ENCODE measurements around the gene MAML3. TPM values are rescaled to one million over a fixed set of nuclear protein-coding genes. Genes with fewer than 3 reads are reported as not detected.

The MAML3 gene
- total RNA-seq, 2 donors from 2014 or later = 2.6 to 5.8 TPM

DNA sequence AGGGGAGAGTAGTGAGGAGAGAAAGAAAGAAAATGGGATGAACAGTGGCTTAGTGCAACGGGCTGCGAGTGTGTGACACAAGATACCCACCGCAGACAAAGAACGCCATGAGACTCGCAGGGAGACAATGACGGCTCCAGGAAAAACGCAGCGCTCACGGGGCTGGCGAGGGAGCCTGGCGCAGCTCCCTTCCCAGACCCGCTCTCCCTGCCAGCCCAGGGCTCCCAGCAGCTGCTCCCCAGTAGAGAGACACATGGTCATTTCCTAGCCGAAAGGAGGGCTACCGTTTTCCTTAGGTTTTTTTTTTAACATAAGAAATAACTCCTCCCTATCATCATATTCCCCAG lies 149.5 kb downstream of the MAML3 start:
- Histone ChIP-seq H3K27ac (peak overlapping the region in 1 of 2 donors; percentile 52), H3K4me1 (peaks cover 0 to 13% of the 10 kb centered on the region in 2 donors), H3K27me3 (no peaks in the 10 kb centered on the region), H3K36me3 (no peaks in the 10 kb centered on the region), H3K4me3 (peak overlapping the region; percentile 25 to 42), H3K9me3 (no peaks in the 10 kb centered on the region)
- TF ChIP-seq, protein P1, sequence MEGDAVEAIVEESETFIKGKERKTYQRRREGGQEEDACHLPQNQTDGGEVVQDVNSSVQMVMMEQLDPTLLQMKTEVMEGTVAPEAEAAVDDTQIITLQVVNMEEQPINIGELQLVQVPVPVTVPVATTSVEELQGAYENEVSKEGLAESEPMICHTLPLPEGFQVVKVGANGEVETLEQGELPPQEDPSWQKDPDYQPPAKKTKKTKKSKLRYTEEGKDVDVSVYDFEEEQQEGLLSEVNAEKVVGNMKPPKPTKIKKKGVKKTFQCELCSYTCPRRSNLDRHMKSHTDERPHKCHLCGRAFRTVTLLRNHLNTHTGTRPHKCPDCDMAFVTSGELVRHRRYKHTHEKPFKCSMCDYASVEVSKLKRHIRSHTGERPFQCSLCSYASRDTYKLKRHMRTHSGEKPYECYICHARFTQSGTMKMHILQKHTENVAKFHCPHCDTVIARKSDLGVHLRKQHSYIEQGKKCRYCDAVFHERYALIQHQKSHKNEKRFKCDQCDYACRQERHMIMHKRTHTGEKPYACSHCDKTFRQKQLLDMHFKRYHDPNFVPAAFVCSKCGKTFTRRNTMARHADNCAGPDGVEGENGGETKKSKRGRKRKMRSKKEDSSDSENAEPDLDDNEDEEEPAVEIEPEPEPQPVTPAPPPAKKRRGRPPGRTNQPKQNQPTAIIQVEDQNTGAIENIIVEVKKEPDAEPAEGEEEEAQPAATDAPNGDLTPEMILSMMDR (IDR thresholded peaks at IDR 0.05) = no peak
- no peak for DNase-seq (ENCODE audit: low spot score)

- Histone ChIP-seq H3K27me3 (no peaks in the 10 kb centered on the region), H3K36me3 (no peaks in the 10 kb centered on the region), H3K9me3 (no peaks in the 10 kb centered on the region), H3K27ac (peak overlapping the region in 1 of 2 donors; percentile 52), H3K4me1 (peaks cover 0 to 13% of the 10 kb centered on the region in 2 donors), H3K4me3 (peak overlapping the region; percentile 25 to 42)
- TF ChIP-seq, protein P1 (IDR thresholded peaks at IDR 0.05) = no peak
- no peak for DNase-seq (ENCODE audit: low spot score)
These were observed 150.0 kb downstream of the MAML3 start for GRCh38 chr4:140003876-140004548.

DNA sequence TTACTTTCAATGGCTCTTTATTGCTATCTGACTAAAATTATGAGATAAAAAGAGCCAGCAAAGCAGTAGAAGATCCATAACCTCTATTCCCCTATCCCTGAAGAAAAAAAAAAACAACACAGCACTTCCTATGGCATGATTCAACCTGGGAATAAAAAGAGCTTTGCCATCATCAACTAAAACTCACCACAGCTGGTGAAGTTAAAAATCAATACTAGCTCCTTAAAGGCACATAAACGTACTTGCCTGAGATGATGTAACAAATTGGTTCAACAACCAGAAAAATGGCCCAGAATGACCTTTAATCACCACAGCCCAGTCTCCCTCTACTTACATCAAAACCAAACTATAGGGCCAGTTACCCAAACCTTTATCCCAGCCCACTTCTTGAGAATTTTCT lies 153.8 kb downstream of the MAML3 start:
- DNase-seq (ENCODE audit: low spot score) = no peak

GRCh38 chr4:139988863-139989765 lies 164.9 kb downstream of the MAML3 start:
- Histone ChIP-seq H3K9me3 (no peaks in the 10 kb centered on the region), H3K36me3 (no peaks in the 10 kb centered on the region), H3K27ac (peak overlapping the region in 1 of 2 donors; percentile 64), H3K4me1 (peaks cover 0 to 19% of the 10 kb centered on the region in 2 donors), H3K4me3 (no peak overlapping the region), H3K27me3 (no peaks in the 10 kb centered on the region)
- TF ChIP-seq, protein P1 (IDR thresholded peaks at IDR 0.05) = no peak
- peak; percentile 74 for DNase-seq (ENCODE audit: low spot score)

More for the DNA sequence above, 153.8 kb downstream of the MAML3 start:
- no peaks in the 10 kb centered on the region for H3K36me3 ChIP-seq
- H3K4me1 ChIP-seq = peaks cover 0 to 13% of the 10 kb centered on the region in 2 donors
- TF ChIP-seq, protein P1 (IDR thresholded peaks at IDR 0.05) = no peak
- H3K4me3 ChIP-seq = no peak overlapping the region
- no peaks in the 10 kb centered on the region for H3K9me3 ChIP-seq
- no peaks in the 10 kb centered on the region for H3K27me3 ChIP-seq
- H3K27ac ChIP-seq = no peak overlapping the region

- H3K4me3 ChIP-seq = no peak overlapping the region
- H3K27me3 ChIP-seq = no peaks in the 10 kb centered on the region
- no peaks in the 10 kb centered on the region for H3K9me3 ChIP-seq
- no peak for DNase-seq (ENCODE audit: low spot score)
- no peak overlapping the region for H3K27ac ChIP-seq
- peaks cover 0 to 19% of the 10 kb centered on the region in 2 donors for H3K4me1 ChIP-seq
- no peaks in the 10 kb centered on the region for H3K36me3 ChIP-seq
- TF ChIP-seq, protein P1 (IDR thresholded peaks at IDR 0.05) = no peak
These were observed 166.5 kb downstream of the MAML3 start for GRCh38 chr4:139987502-139987850.
